ENCODE measurements around the gene CYS1. TPM values are rescaled to one million over a fixed set of nuclear protein-coding genes. Genes with fewer than 3 reads are reported as not detected.

CYS1 gene
- total RNA-seq, 3 donors from 2014 or later (not counting 1 experiment from before 2014, with no cell fraction given) = not detected

DNA sequence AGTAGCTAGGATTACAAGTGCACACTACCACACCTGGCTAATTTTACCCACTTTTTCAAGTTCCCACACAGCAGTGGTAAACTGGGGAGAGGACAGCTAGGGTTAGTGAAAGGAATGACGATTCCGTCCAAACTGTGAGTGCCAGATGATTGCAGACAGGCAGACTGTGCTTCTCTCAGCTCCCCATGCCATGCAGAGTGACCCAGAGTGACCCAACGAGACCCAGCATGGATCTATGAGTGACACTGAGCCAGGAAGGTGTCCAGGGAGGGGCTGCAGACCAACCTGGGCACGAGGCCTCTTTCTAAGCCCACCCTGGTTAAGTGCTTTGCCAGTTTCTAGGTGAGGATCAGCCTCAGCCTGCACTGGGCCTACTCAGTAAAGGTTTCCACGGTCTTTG is 44.6 kb downstream of the CYS1 start:
- H3K4me3 Mint-ChIP-seq = peak overlapping the region; percentile 45
- no peaks in the 10 kb centered on the region for H3K9me3 ChIP-seq (ENCODE audit: control insufficient read depth, insufficient read depth, low read length)
- no peak overlapping the region for H3K27ac ChIP-seq (ENCODE audit: low read length)
- intact Hi-C loops (cut with micrococcal nuclease) = no loop called here
- no peaks in the 10 kb centered on the region for H3K9me3 Mint-ChIP-seq
- no peak overlapping the region for H3K4me3 ChIP-seq (ENCODE audit: low read length)
- DNase-seq (no peak), ATAC-seq (no peak)
- H3K4me1 ChIP-seq (ENCODE audit: control insufficient read depth, insufficient read depth, low read length) = peaks cover 69% of the 10 kb centered on the region
- H3K27me3 Mint-ChIP-seq (ENCODE audit: low read depth in 2 of 2) = no peaks in the 10 kb centered on the region
- TF ChIP-seq, protein P1, sequence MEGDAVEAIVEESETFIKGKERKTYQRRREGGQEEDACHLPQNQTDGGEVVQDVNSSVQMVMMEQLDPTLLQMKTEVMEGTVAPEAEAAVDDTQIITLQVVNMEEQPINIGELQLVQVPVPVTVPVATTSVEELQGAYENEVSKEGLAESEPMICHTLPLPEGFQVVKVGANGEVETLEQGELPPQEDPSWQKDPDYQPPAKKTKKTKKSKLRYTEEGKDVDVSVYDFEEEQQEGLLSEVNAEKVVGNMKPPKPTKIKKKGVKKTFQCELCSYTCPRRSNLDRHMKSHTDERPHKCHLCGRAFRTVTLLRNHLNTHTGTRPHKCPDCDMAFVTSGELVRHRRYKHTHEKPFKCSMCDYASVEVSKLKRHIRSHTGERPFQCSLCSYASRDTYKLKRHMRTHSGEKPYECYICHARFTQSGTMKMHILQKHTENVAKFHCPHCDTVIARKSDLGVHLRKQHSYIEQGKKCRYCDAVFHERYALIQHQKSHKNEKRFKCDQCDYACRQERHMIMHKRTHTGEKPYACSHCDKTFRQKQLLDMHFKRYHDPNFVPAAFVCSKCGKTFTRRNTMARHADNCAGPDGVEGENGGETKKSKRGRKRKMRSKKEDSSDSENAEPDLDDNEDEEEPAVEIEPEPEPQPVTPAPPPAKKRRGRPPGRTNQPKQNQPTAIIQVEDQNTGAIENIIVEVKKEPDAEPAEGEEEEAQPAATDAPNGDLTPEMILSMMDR (IDR thresholded peaks at IDR 0.05) = no peak
- no peaks in the 10 kb centered on the region for H3K36me3 Mint-ChIP-seq
- peaks cover 24 to 49% of the 10 kb centered on the region in 2 donors for H3K4me1 Mint-ChIP-seq
- H3K27me3 ChIP-seq (ENCODE audit: control insufficient read depth, insufficient read depth, low read length) = no peaks in the 10 kb centered on the region
- H3K36me3 ChIP-seq (ENCODE audit: control insufficient read depth, insufficient read depth, low read length) = no peaks in the 10 kb centered on the region
- 74% methylated on average over 5 of the region's 5 CpGs for WGBS (ENCODE audit: insufficient coverage)
- peak overlapping the region; percentile 81 to 85 for H3K27ac Mint-ChIP-seq

DNA sequence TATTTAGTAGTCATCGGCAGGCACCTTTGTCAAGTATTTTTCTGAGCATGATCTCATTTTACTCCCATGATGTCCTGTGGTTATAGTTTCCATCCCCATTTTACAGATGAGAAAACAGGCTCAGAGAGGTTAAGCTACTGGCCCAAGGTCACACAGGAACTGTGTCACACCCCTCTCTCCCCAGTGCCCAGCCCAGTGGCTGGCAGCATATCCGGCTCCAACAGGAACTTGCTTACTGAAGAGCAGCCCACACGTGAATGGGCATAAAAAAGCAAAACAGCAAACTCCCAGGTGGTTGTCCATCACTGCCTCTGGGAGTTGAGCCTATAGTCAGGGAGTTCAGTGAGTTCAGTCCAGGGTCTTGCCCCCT is 45.2 kb downstream of the CYS1 start:
- Histone ChIP-seq H3K9me3 (ENCODE audit: control insufficient read depth, insufficient read depth, low read length) (no peaks in the 10 kb centered on the region), H3K4me1 (ENCODE audit: control insufficient read depth, insufficient read depth, low read length) (peaks cover 75% of the 10 kb centered on the region), H3K36me3 (ENCODE audit: control insufficient read depth, insufficient read depth, low read length) (no peaks in the 10 kb centered on the region), H3K4me3 (ENCODE audit: low read length) (no peak overlapping the region), H3K27ac (ENCODE audit: low read length) (no peak overlapping the region), H3K27me3 (ENCODE audit: control insufficient read depth, insufficient read depth, low read length) (no peaks in the 10 kb centered on the region)
- Mint-ChIP-seq H3K4me3 (peak overlapping the region; percentile 52), H3K9me3 (no peaks in the 10 kb centered on the region), H3K36me3 (no peaks in the 10 kb centered on the region), H3K27ac (peak overlapping the region; percentile 81 to 85), H3K4me1 (peaks cover 28 to 51% of the 10 kb centered on the region in 2 donors), H3K27me3 (ENCODE audit: low read depth in 2 of 2) (no peaks in the 10 kb centered on the region)
- DNase-seq (no peak), ATAC-seq (peak in 1 of 3 donors; percentile 17)
- WGBS (ENCODE audit: insufficient coverage) = 40% methylated on average over 3 of the region's 3 CpGs
- TF ChIP-seq, protein P1 (IDR thresholded peaks at IDR 0.05) = no peak
- intact Hi-C loops (cut with micrococcal nuclease) = no loop called here

DNA sequence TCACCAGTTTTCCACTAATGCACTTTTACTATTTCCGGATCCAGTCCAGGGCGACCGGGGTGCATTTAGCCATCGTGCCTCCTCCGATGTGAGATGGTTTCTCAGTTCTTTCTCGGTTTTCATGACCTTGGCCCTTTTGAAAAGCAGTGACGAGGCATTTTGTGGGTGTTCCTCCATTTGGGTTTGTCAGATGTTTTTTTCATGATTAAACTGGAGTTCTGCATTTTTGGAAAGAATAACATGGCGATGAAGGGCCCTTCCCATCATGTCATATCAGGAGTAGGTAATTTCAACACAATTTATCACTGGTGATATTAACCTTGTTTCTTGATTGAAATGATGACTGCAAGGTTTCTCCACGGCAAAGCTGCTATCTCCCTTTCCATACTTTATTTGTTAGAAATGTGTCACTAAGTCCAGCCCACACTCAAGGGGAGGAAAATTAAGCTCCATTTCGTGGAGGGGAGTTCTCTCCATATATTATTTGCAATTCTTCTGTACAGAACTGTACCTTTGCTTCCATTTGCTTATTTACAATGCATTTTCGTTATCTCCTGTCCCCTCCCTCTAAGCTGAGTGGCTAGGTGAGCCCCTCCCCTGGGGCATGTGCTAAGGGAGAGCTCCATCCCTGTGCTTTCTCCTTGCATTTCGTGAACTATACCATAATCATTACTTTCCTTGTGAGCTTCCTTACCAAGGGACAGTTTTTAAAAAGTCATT is 45.7 kb downstream of the CYS1 start:
- 83% methylated on average over 10 of the region's 12 CpGs for WGBS (ENCODE audit: insufficient coverage)
- Mint-ChIP-seq H3K4me3 (peak overlapping the region; percentile 52), H3K27me3 (ENCODE audit: low read depth in 2 of 2) (no peaks in the 10 kb centered on the region), H3K9me3 (no peaks in the 10 kb centered on the region), H3K27ac (peak overlapping the region; percentile 81 to 85), H3K36me3 (no peaks in the 10 kb centered on the region), H3K4me1 (peaks cover 33 to 56% of the 10 kb centered on the region in 2 donors)
- no peak overlapping the region for H3K27ac ChIP-seq (ENCODE audit: low read length)
- H3K9me3 ChIP-seq (ENCODE audit: control insufficient read depth, insufficient read depth, low read length) = no peaks in the 10 kb centered on the region
- TF ChIP-seq, protein P1 (IDR thresholded peaks at IDR 0.05) = no peak
- peaks cover 81% of the 10 kb centered on the region for H3K4me1 ChIP-seq (ENCODE audit: control insufficient read depth, insufficient read depth, low read length)
- no peak overlapping the region for H3K4me3 ChIP-seq (ENCODE audit: low read length)
- no peaks in the 10 kb centered on the region for H3K36me3 ChIP-seq (ENCODE audit: control insufficient read depth, insufficient read depth, low read length)
- intact Hi-C loops (cut with micrococcal nuclease) = no loop called here
- no peak for DNase-seq
- H3K27me3 ChIP-seq (ENCODE audit: control insufficient read depth, insufficient read depth, low read length) = no peaks in the 10 kb centered on the region
- ATAC-seq = no peak
